ENCODE data around the gene KCNIP4. TPM values are rescaled to one million over a fixed set of nuclear protein-coding genes. Genes with fewer than 3 reads are reported as not detected.

KCNIP4 gene
- polyA plus RNA-seq, 3 donors: 0.09 to 0.25 TPM; not detected in 1

DNA sequence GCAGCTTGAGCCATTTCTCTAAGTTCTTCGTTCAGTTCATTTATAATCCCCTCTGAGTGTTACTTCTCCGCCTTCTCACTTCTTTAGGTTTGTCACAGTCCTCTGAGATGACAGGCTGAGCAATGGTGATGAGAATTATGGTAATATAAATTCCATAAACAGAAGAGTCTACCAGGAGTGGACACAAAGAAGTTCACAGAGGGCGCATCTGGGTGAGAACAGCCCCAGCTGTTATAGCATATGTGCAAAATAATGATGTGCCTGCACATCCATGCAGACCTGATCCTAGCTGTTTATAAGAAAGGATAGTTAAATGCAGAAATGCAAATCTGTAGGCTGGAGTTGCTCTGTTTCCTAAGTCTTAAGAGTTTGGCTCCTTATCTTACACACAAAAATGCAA is 377.5 kb downstream of the KCNIP4 start:
- H3K4me2 ChIP-seq (replicated peaks; ENCODE audit: extremely low read depth, low read length, poor library complexity, severe bottlenecking): no peak overlapping the region
- Mint-ChIP-seq H3K27me3 (ENCODE audit: low read depth in 3 of 3) (no peaks in the 10 kb centered on the region), H3K9me3 (peaks cover 0 to 6% (median 0%) of the 10 kb centered on the region in 7 donors), H3K27ac (no peak overlapping the region), H3K4me3 (no peak overlapping the region), H3K4me1 (no peaks in the 10 kb centered on the region), H3K36me3 (no peaks in the 10 kb centered on the region)
- H3K79me2 ChIP-seq (ENCODE audit: insufficient read depth, low read length): no peaks in the 10 kb centered on the region
- no peaks in the 10 kb centered on the region for H3K4me1 ChIP-seq (ENCODE audit: control insufficient read depth in 1 of 2, insufficient read depth in 2 of 2, low read length in 2 of 2)
- 100% methylated on average over 1 of the region's 3 CpGs for WGBS (ENCODE audit: insufficient coverage)
- no peak overlapping the region for H3K27ac ChIP-seq (ENCODE audit: low read depth in 1 of 2, low read length in 2 of 2)
- no peaks in the 10 kb centered on the region for H3K9me3 ChIP-seq (replicated peaks in 1 of 2; ENCODE audit: control insufficient read depth in 1 of 2, insufficient read depth in 1 of 2, low read length in 2 of 2)
- TF ChIP-seq CTCF (IDR thresholded peaks at IDR 0.05): no peak
- H3K36me3 ChIP-seq (replicated peaks in 1 of 2; ENCODE audit: control insufficient read depth in 1 of 2, insufficient read depth in 2 of 2, low read length in 2 of 2): no peaks in the 10 kb centered on the region
- intact Hi-C loops (cut with micrococcal nuclease): no loop called here
- H4K20me1 ChIP-seq (ENCODE audit: insufficient read depth, low read length): no peaks in the 10 kb centered on the region
- H3K4me3 ChIP-seq (replicated peaks in 1 of 3; ENCODE audit: low read depth in 2 of 3, low read length in 3 of 3): no peak overlapping the region
- DNase-seq: no peak
- H3K9ac ChIP-seq (ENCODE audit: insufficient read depth, low read length, poor library complexity, severe bottlenecking): no peak overlapping the region
- no peak overlapping the region for H2AFZ ChIP-seq (ENCODE audit: insufficient read depth, low read depth, low read length, poor library complexity, severe bottlenecking)
- no peaks in the 10 kb centered on the region for H3K27me3 ChIP-seq (ENCODE audit: control insufficient read depth in 2 of 2, insufficient read depth in 2 of 2, low read length in 2 of 2)

- Histone ChIP-seq H2AFZ (ENCODE audit: insufficient read depth, low read depth, low read length, poor library complexity, severe bottlenecking) (no peak overlapping the region), H3K36me3 (replicated peaks in 1 of 2; ENCODE audit: control insufficient read depth in 1 of 2, insufficient read depth in 2 of 2, low read length in 2 of 2) (no peaks in the 10 kb centered on the region), H3K4me3 (replicated peaks in 1 of 3; ENCODE audit: low read depth in 2 of 3, low read length in 3 of 3) (no peak overlapping the region), H3K4me1 (ENCODE audit: control insufficient read depth in 1 of 2, insufficient read depth in 2 of 2, low read length in 2 of 2) (no peaks in the 10 kb centered on the region), H3K79me2 (ENCODE audit: insufficient read depth, low read length) (no peaks in the 10 kb centered on the region), H3K27ac (ENCODE audit: low read depth in 1 of 2, low read length in 2 of 2) (no peak overlapping the region), H3K9ac (ENCODE audit: insufficient read depth, low read length, poor library complexity, severe bottlenecking) (no peak overlapping the region), H3K9me3 (replicated peaks in 1 of 2; ENCODE audit: control insufficient read depth in 1 of 2, insufficient read depth in 1 of 2, low read length in 2 of 2) (no peaks in the 10 kb centered on the region), H3K27me3 (ENCODE audit: control insufficient read depth in 2 of 2, insufficient read depth in 2 of 2, low read length in 2 of 2) (no peaks in the 10 kb centered on the region), H3K4me2 (replicated peaks; ENCODE audit: extremely low read depth, low read length, poor library complexity, severe bottlenecking) (no peak overlapping the region), H4K20me1 (ENCODE audit: insufficient read depth, low read length) (no peaks in the 10 kb centered on the region)
- intact Hi-C loops (cut with micrococcal nuclease): no loop called here
- no peak for TF ChIP-seq CTCF (IDR thresholded peaks at IDR 0.05)
- no peak for DNase-seq
- Mint-ChIP-seq H3K4me3 (no peak overlapping the region), H3K36me3 (no peaks in the 10 kb centered on the region), H3K9me3 (peaks cover 0 to 6% (median 0%) of the 10 kb centered on the region in 7 donors), H3K4me1 (no peaks in the 10 kb centered on the region), H3K27ac (no peak overlapping the region), H3K27me3 (ENCODE audit: low read depth in 3 of 3) (no peaks in the 10 kb centered on the region)
- no CpG with 5 or more reads among the region's 2 CpGs for WGBS (ENCODE audit: insufficient coverage)
Measured at GRCh38 chr4:21569638-21570037, 378.9 kb downstream of the KCNIP4 start.

Measured in CD14-positive monocyte (primary cell).